GM23338 (cell line): ENCODE results near the gene CFTR. TPM values are rescaled to one million over a fixed set of nuclear protein-coding genes. Genes with fewer than 3 reads are reported as not detected.

ENCODE experiments used
- ATAC-seq: fragments of 200-7000 bp; cut with Tn5 transposase; 3 replicates; pipeline ENCODE4 v1.9.1; 2020
- DNase-seq: peaks from one replicate; pipeline ENCODE4 v3.0.0-alpha.2; 2015; ENCODE audit warnings: low spot score
- H2AFZ ChIP-seq: fragments of 200-600 bp; sonication (generic); 2 replicates; pipeline ENCODE4 v1.8.0; 2016; ENCODE audit warnings: antibody characterized with exemption, mild to moderate bottlenecking, moderate library complexity
- H3F3A ChIP-seq: fragments of 200-600 bp; sonication (generic); replicated peaks from 2 replicates; pipeline ENCODE4 v1.8.0; 2017; ENCODE audit warnings: antibody characterized with exemption, mixed run types, low read depth
- H3K27ac ChIP-seq: fragments of 200-600 bp; sonication (generic); 2 replicates; pipeline ENCODE4 v1.6.1; 2016; ENCODE audit warnings: low read depth
- H3K27me3 ChIP-seq: fragments of 200-600 bp; sonication (generic); 2 replicates; pipeline ENCODE4 v1.8.0; 2016; ENCODE audit warnings: mild to moderate bottlenecking, mixed run types, moderate library complexity; ENCODE audit not compliant: insufficient read depth
- H3K36me3 ChIP-seq: fragments of 200-600 bp; sonication (generic); 2 replicates; pipeline ENCODE4 v1.8.0; 2016; ENCODE audit warnings: mild to moderate bottlenecking; ENCODE audit not compliant: insufficient read depth
- H3K4me1 ChIP-seq: fragments of 200-600 bp; sonication (generic); 2 replicates; pipeline ENCODE4 v1.8.0; 2016; ENCODE audit warnings: mild to moderate bottlenecking, moderate library complexity; ENCODE audit not compliant: insufficient read depth
- H3K4me2 ChIP-seq: fragments of 200-600 bp; sonication (generic); 2 replicates; pipeline ENCODE4 v1.7.1; 2017; ENCODE audit warnings: mixed run types
- H3K4me3 ChIP-seq: fragments of 200-600 bp; sonication (generic); 2 replicates; pipeline ENCODE4 v1.6.1; 2016; ENCODE audit warnings: mixed run types
- H3K79me2 ChIP-seq: fragments of 200-600 bp; sonication (generic); replicated peaks from 2 replicates; pipeline ENCODE4 v1.8.0; 2017; ENCODE audit warnings: mild to moderate bottlenecking; ENCODE audit not compliant: insufficient read depth
- H3K9me2 ChIP-seq: fragments of 200-600 bp; sonication (generic); 2 replicates; pipeline ENCODE4 v1.8.0; 2017; ENCODE audit not compliant: insufficient read depth
- H4K20me1 ChIP-seq: fragments of 200-600 bp; sonication (generic); replicated peaks from 2 replicates; pipeline ENCODE4 v1.8.0; 2017; ENCODE audit warnings: mild to moderate bottlenecking; ENCODE audit not compliant: insufficient read depth
- H3K27ac Mint-ChIP-seq: 2 replicates; pipeline ENCODE4 v1.8.0; 2020; ENCODE audit warnings: inconsistent platforms, mild to moderate bottlenecking, moderate library complexity, mixed read lengths
- H3K27me3 Mint-ChIP-seq: 3 replicates; pipeline ENCODE4 v1.8.0; 2022; ENCODE audit warnings: low read depth, mild to moderate bottlenecking, moderate library complexity, mixed read lengths, inconsistent platforms; ENCODE audit not compliant: insufficient read depth, poor library complexity
- H3K36me3 Mint-ChIP-seq: 3 replicates; pipeline ENCODE4 v1.8.0; 2021; ENCODE audit warnings: low read depth, mild to moderate bottlenecking, inconsistent platforms, moderate library complexity, mixed read lengths
- H3K4me1 Mint-ChIP-seq: 3 replicates; pipeline ENCODE4 v1.8.0; 2020; ENCODE audit warnings: mild to moderate bottlenecking, inconsistent platforms, mixed read lengths
- H3K4me3 Mint-ChIP-seq: 3 replicates; pipeline ENCODE4 v1.8.0; 2021; ENCODE audit warnings: moderate library complexity, mild to moderate bottlenecking, inconsistent platforms, mixed read lengths
- H3K9me3 Mint-ChIP-seq: 3 replicates; pipeline ENCODE4 v1.8.0; 2020; ENCODE audit warnings: moderate library complexity, mild to moderate bottlenecking, inconsistent platforms, mixed read lengths
- CTCF ChIP-seq, 2 experiments: fragments of 200-600 bp in 1 of 2; sonication (generic) in 1 of 2; conservative IDR thresholded peaks; 2 replicates each; pipeline versions ENCODE4 v1.5.1 to v1.6.1; 2016 to 2017; ENCODE audit warnings: antibody characterized with exemption in 2 of 2, low read depth in 2 of 2, mild to moderate bottlenecking in 2 of 2, moderate library complexity in 1 of 2
- EZH2 ChIP-seq: fragments of 200-600 bp; sonication (generic); IDR thresholded peaks from one replicate; pipeline ENCODE4 v1.8.0; 2017; ENCODE audit warnings: antibody characterized with exemption, mild to moderate bottlenecking, low read depth; ENCODE audit not compliant: unreplicated experiment
- EZH2phosphoT487 ChIP-seq: fragments of 200-600 bp; sonication (generic); IDR thresholded peaks from one replicate; pipeline ENCODE4 v1.8.1; 2018; ENCODE audit warnings: antibody characterized with exemption; ENCODE audit not compliant: unreplicated experiment
- NANOG ChIP-seq: IDR thresholded peaks from 2 replicates; pipeline ENCODE4 v1.6.1; 2016; ENCODE audit warnings: antibody characterized with exemption, borderline replicate concordance
- POLR2AphosphoS5 ChIP-seq: IDR thresholded peaks from 2 replicates; pipeline ENCODE4 v1.6.1; 2016; ENCODE audit warnings: antibody characterized with exemption, low read depth
- STAT1 ChIP-seq: IDR thresholded peaks from one replicate; pipeline ENCODE4 v1.6.1; 2016; ENCODE audit warnings: antibody characterized with exemption; ENCODE audit not compliant: unreplicated experiment
- ZNF114 ChIP-seq: fragments of 250-450 bp; sonication (Bioruptor Pico); IDR thresholded peaks from 2 replicates; pipeline ENCODE4 v1.5.0; 2020; ENCODE audit warnings: mild to moderate bottlenecking, moderate library complexity
- ZNF331 ChIP-seq: fragments of 250-450 bp; sonication (Bioruptor Pico); IDR thresholded peaks from 2 replicates; pipeline ENCODE4 v1.5.0; 2020; ENCODE audit warnings: low read depth, mild to moderate bottlenecking, moderate library complexity
- ZNF462 ChIP-seq: fragments of 250-450 bp; sonication (Bioruptor Pico); IDR thresholded peaks from 2 replicates; pipeline ENCODE4 v1.5.0; 2020; ENCODE audit warnings: mild to moderate bottlenecking, moderate library complexity
- polyA plus RNA-seq: library from polyadenylated mRNA; unstranded; fragments of >200 nt; fragmentation: Nextera tagmentation; extraction: Ambion mirVana; gene quantifications from 2 replicates; pipeline ENCODE4 v1.2.1, GENCODE V29; 2016
- total RNA-seq: library from RNA; depleted of rRNA; stranded (reverse); fragments of >200 nt; shearing (Covaris generic); gene quantifications from 2 replicates; pipeline ENCODE4 v1.2.3, GENCODE V29; 2014

CFTR gene
- total and polyA plus RNA-seq, 2 experiments from 2014 or later, result 0.45 to 1.2 TPM

DNA sequence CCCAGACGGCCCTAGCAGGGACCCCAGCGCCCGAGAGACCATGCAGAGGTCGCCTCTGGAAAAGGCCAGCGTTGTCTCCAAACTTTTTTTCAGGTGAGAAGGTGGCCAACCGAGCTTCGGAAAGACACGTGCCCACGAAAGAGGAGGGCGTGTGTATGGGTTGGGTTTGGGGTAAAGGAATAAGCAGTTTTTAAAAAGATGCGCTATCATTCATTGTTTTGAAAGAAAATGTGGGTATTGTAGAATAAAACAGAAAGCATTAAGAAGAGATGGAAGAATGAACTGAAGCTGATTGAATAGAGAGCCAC lies 184 bp downstream of the CFTR start:
- Histone ChIP-seq H3K79me2 (no peaks in the 10 kb centered on the region), H3K9me2 (no peaks in the 10 kb centered on the region), H2AFZ (peak overlapping the region; percentile 94), H3F3A (no peaks in the 10 kb centered on the region), H3K4me1 (peaks cover 7% of the 10 kb centered on the region), H3K27ac (no peak overlapping the region), H4K20me1 (no peaks in the 10 kb centered on the region), H3K27me3 (peaks cover 47% of the 10 kb centered on the region), H3K4me3 (peak overlapping the region; percentile 73), H3K36me3 (no peaks in the 10 kb centered on the region), H3K4me2 (peak overlapping the region; percentile 88)
- Mint-ChIP-seq H3K27me3 (peaks cover 30% of the 10 kb centered on the region), H3K4me1 (peaks cover 9% of the 10 kb centered on the region; the same call in 2 of the 3 replicates), H3K36me3 (no peaks in the 10 kb centered on the region), H3K4me3 (peak overlapping the region; percentile 77), H3K27ac (no peak overlapping the region), H3K9me3 (no peaks in the 10 kb centered on the region)
- TF ChIP-seq ZNF462 (CRISPR knock-in tag) (no peak), NANOG (no peak), EZH2phosphoT487 (no peak), STAT1 (no peak), CTCF (conservative IDR thresholded peaks at IDR 0.05; ENCODE audit: low read depth in 2 of 2) (no peak), EZH2 (no peak), ZNF331 (CRISPR knock-in tag) (no peak), POLR2AphosphoS5 (no peak), ZNF114 (CRISPR knock-in tag) (no peak)
- no peak for DNase-seq
- ATAC-seq, result no peak
